HG03558 (cell line): ENCODE results near the gene LANCL2.
"Not testable (repeated sequence)": the region's sequence is repeated elsewhere in the genome, so short reads cannot be mapped to it uniquely, and the experiment has no call there.

Experiments
- ATAC-seq: cut with Tn5 transposase; IDR thresholded peaks from one replicate; pipeline ENCODE4 v1.9.1; 2021; ENCODE audit warnings: moderate number of reproducible peaks; ENCODE audit not compliant: unreplicated experiment; ENCODE audit errors: extremely low read depth

Gene LANCL2

DNA sequence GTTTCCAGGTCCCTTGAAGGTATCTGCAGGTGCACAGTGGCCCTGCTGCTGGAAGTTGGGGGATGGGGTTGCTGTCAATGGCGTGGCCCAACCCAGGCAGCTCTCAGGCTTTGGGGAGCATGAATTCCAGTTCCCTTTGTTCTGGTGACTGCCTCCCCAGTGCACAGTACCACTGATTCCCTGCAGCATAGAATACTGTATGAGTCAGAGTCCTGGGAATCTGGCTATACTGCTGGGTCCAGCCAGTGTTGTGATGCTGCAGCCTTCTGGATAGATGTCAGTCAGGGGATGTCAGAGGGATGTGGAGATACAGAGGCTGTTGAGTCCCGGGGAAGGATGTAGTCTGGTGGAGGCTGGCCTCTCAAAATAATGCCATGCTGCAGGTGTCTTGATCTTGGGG lies 99.3 kb downstream of the LANCL2 start:
- no peak for ATAC-seq

DNA sequence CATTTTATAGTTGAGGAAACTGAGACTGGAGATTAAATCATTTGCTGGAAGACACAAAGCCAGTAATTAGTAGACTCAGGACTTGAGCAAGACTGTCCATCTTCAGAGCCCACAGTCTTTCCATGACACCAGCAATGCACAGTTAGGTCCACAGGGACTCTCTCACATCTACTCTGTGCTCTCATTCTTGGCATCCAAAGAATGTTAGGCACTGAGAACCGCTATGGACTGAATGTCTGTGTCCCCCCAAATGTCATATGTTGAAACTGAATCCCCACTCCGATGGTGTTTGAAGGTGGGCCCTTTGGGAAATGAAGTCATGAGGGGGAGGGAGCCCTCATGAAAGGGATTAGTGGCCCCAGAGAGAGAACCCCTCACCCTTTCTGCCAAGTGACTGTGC lies 100.6 kb downstream of the LANCL2 start:
- ATAC-seq: no peak

DNA sequence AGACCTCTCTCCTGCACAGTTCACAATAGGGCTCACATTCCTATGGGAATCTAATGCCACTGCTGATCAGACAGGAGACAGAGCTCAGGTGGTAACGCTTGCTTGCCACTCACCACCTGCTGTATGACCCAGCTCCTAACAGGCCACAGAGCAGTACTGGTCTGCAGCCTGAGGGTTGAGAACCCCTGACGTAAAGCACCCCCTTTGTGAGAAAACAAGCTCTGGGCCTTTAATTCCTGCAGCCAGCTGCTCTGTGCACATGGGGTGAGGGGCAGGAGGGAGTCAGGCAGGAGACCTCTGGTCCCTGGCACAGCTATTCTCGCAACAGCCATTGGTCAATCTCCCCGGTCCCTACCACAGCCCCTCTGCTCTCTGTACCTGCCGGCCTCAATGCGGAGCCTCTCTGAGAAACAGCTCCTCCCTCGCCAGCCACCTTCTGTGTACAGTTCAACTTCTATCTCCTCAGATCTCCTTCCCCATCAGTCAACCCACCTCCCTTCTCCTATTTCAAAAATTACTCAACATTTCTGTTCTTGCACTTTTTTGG lies 102.0 kb downstream of the LANCL2 start:
- no peak for ATAC-seq

DNA sequence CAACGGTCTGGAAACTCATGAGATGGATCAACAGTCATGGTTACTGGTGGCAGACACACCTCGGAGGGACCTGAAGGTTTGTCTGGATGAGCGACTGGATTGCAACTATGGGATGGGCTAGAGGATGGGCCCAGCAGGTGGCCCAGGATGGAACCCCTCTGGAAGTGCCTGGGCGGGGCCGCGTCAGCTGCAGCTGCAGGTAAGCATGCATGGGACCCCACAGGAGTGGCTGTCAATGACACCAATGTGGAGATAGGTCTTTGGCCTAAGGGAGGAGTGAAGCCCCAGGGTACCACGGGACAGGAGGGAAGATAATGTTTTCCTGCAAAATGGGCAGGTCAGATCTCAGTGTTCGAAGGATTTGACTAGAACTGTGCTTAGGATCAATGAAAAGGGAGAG lies 103.4 kb downstream of the LANCL2 start:
- ATAC-seq: no peak

DNA sequence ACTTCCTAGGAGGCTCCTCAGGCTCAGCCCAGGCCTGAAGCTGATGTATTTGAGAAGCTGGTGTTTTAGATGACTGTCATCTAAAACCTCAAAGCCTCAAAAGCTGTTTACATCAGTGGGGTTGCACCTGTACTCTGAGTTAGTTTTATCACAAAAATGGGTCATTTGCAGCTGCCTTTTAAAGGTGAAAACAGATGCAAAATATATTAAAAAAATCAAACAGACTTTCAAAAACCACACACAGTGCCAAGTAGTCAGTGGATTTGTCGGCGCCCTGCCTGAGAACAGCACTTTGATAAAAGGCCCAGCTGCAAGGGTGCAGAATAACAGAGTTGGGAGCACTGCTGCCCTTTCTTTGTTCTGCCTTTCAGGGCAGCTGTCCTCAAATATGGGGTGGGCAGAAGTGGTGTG lies 104.1 kb downstream of the LANCL2 start:
- ATAC-seq: no peak

DNA sequence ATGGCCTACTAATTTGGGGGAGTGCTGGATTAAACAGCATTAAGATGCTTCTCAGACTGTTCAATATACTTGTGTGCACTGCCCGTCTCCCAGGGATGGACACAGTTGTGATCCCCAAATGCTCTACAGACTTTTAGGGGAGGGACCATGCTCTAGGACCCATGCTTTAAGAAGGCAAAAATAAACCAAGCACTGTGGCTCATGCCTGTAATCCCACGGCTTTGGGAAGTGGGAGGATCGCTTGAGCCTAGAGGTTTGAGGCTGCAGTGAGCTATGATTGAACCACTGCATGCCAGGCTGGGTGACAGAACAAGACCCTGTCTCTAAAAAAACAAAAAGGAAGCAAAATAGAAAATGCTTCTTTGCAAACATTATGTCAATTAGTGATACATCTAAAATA lies 104.6 kb downstream of the LANCL2 start:
- no peak for ATAC-seq

DNA sequence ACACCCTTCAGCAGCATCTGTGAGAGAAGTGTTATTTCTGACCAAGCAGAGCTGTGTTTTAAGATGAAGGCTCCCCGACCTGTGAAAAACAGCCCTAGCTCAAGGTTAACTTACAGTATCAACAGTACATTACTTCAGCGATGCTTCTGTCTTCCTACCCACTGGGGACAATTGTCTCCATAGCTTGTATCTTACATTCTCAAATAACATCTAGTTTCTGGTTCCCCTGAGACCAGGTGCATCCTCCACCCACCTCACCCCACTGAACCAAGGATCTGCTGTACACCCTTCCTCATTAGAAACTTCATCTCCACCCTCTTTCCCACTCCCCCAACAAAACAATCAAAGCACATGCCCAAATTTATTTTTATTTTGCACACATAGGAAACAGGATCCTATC lies 105.1 kb downstream of the LANCL2 start:
- no peak for ATAC-seq

DNA sequence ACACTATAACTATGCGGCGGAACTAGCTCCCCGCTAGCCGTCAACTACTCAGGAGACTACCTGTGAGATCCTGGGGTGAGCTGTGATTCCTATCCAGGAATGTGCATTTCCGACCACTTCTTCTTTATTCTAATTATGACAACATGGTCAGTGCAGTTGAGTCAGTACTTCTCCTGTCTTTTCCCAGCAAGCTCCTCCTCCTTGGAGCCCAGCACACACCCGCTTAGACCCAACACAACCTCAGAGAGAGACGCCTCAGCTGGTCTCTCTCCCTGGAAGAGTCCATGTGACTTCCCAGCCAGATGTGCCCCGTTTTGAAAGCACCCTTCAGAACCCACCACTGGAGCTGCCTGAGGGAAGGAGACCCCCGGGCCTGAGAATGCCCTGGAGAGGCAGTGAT lies 106.5 kb downstream of the LANCL2 start:
- ATAC-seq: not testable (repeated sequence)

DNA sequence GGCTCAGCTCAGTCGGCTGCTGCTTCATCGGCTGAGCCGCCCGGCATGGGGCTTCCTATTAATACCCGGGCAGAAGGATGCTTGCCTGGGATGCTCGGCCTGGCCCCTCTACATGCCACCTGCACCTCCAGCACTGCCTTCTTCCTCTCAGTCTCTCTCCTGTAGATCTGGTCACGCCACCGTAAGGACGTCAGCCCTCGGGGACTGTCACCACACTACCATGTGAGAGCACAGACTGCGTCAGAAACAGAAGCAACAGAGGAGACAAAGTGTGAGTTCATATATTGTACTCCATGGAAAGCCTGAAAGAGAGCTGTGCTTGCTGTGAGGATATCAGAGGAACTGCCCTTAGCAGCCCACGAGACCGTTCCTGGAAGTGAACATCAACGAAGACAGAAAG lies 107.3 kb downstream of the LANCL2 start:
- not testable (repeated sequence) for ATAC-seq

DNA sequence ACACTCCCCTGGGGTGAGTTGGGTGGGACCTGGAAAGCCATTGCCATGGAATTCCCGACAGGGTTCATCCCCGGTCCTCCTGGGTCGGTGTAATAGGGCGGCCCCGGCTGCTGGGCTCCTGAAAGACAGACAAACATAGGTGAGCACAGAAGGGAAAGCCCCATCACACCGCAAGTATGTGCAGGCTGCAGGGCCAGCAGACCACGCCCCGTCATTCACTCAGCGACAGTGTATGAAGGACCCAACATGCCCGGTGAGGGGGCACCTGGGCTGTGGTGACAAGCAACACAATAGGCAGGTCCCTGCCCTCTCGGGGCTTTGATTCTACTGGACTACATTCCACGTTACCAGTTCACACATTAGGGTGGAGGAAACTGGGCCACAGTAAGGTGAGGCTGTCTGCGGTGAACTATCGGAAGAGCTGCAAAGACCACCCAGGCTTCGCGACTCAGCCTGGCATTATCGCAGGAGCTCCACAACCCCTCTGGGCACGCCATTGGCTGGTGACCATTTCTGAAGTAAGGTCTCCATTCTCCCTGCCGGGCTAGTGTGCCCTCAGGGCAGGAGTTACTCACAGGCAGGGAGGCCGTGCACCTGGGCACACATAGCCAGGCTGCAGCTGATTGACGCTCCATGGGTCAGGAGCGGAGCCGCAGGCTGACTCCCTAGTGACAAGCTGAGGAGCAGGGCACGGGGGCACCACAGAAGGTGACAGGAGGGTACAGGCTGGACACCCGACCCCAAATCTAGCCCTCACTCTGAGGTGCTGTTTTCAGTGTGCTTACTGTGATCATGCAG lies 108.0 kb downstream of the LANCL2 start:
- no peak for ATAC-seq

DNA sequence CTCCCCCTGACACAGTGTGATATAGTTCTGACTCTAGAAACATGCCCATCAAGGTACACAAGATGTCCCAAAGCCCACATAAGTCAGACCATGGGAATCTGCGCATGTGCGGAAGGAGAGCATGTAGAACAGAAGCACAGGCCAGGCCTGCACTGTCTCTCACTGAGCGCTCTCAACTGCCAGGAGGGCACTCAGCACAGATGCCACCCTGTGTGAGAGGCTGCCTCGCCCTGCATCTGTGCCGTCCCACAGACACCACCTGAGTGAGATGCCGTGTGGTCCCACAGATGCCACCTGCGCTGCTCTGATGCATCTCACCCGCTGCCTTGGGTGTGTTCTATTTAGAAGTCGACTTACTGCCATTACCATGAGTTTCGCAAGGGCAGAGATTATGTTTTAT lies 108.8 kb downstream of the LANCL2 start:
- no peak for ATAC-seq

DNA sequence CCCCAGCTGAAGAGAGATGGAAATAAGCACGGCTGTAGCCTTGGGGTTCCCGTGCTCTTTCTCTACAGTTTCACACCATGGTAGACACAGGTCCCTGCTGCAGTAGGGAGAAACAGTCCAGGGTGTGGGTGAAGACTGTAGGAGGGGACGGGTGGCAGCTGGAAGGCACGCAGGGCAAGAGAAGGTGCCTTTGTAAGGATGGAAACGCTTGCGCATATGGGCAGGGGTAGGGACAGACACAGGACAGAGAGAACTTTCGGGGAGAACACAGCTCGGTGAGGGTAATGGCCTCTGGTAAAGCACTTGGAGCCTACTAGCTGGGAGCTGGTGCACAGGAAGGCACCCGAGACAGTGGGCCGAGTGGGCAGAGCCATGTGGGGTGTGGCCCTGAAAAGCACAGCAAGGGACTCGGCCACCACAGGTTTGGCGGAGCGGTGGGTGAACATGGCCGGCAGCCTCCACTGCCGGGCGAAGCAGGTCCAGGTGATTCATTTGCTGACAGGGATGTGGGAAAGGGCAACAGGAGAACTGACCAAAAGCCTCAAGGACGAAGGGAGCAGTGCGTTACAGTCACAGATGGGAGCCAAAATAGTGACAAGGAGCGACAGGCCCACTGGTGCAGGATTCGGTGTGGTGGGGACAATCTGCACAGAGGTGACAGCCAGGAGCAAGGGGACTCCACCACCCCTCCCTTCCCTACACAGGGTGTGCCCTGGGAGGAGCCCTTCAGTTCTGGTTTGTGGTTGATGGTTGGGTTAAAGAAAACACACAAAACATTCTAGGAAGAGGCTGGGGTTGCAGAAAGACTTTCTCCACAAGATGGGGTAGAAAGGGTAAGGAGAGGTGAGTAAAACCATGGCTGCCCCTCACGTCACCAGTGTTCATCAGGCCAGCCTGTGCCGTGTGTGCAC lies 110.1 kb downstream of the LANCL2 start:
- no peak for ATAC-seq

DNA sequence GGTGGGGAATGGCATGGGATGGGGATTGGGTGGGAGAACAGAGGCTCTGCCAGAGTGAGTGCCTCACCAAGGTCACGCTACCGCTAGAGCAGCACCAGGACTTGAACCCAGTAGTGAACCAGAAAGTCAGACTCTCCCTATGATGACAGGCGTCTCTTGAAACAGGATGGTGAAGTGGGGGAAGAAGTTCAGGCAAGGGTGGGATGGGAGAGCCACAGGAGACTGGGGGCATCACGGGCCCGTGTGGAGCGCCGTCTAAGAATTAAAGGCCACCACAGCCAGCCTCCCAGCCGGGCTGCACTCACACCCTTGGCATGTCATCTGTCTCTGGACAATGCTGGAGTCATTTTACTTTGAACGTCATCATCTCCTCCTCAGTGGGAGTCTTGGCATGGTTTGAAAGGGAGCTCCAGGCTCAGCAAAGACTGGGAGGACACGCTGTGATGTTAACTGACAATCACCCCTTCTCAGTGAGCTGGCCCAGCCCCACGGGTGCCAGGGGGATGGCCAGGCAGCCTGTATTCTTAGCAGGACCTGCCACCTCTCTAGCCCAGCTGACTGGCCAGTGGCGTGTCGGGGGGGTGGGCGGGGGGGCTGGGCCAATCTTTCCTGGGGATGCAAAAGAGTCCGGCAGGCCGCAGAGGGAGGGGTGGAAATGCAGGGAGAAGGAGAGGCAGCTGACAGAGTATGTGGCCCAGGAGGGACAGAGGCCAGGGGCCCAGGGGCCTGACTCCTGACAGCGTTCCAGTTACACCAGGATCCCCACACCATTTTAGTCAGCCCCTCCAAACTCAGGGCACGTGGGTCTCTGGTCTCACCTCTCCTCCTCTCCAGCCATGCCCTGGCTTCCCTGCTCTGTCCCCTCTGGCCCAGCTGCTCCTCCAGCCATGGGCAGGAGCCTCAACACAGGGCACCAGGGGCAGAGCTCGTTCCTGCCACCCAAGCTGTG lies 111.0 kb downstream of the LANCL2 start:
- ATAC-seq: no peak

DNA sequence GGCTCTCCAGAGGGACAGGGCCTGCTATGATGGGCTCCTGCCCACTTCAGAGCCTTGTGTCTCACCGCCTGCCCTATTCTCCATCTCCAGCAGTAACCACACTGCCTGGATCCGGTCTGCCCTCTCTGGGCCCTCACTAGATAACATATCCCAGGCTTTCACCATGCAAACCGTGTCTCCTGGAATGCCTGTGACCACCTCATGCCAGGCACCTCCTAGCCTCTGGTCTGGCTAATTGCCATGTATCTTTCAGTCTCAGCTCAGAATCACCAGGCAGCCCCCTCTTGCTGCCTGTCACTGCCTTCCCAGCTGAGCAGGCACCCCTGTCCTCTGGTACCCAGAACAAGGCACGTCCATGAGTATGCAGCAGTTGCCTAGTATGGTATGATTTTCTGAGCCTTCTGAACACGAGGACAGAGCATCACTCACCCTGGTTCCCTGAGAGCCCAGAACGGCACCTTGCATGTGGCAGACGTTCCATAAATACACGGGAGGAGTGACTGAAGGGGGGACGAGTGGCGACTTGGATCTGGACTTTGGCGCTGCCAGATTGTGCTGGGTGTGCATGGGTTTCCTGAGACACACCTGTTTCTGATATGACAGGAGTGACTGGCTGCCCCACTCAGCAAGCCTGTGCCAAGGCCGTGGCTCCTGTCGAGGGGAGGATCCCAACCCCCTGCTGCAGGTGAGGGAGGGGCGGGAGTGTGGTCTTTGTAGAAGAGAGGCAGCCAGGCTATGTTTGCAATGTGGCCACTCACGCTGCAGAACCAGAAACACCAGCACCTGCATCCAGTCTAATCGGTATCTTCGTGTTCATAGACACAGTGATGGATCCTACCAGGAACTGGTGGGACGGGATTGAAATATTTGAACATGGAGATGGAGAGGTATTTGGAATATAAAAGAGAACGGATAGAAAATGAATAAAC lies 112.0 kb downstream of the LANCL2 start:
- ATAC-seq: no peak

DNA sequence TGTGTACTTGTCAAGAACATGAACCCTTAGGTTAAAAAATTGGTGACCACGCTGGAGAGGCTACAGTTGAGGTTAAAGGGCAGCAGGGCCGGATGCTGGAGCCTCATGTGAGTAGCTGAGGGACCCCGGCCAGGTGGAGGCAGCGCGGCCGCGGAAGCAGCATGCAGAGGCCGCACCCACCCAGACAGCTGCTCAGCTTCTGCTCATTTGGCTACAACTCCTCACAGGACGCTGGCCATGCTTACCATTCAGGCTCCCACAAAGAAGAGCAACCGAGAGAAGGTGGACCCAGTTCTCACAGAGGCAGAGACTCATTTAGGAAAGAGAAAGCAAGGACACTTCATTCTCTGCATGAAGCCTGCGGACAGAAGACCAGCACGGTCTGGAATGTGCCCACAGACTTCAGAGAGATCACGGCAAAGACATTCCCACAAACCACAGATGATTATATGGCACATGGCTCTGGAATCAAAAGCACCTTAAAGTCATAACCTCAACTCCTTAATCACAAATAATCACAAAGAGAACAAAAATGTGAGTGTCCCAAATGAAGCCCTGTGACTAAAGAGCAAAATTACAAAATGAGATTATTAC lies 112.7 kb downstream of the LANCL2 start:
- ATAC-seq: no peak

DNA sequence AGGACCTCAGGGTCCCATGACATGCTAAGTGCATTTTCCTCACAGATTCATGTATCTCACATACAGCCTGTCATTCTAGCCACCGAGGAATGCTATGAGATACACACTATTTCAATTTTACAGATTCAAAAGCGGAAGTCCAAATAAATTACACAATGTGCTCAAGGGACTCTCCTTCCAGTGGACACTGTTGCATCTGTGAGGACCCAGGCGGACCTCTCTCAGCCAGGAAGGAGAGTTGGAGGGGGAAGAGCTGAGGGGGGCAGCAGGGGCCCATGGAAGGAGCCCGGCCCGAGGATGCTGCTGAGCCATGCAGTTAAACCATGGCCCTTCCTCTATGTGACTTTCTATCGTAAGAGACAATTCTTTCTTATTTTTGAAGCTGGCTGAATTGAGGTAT lies 113.6 kb downstream of the LANCL2 start:
- ATAC-seq: no peak

DNA sequence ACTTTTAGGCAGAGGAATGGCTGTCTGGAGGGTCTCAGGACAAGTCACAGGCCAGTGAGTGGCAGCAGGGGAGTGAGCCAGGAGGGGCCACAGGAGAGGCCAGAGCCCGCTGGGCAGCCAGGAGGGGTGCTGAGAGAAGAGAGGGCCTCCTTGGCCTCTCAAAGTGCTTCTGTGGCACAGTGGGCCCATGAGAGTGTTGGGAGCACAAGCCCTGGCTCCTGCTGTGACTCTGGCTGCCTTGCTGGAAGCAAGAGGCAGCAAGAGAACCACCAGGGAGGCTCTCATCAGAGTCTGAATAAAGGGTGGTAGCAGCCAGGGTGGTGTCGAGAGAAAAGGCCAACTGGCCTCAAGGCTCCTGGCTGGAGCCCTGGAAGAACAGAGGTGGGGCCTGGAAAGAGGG lies 116.0 kb downstream of the LANCL2 start:
- no peak for ATAC-seq

DNA sequence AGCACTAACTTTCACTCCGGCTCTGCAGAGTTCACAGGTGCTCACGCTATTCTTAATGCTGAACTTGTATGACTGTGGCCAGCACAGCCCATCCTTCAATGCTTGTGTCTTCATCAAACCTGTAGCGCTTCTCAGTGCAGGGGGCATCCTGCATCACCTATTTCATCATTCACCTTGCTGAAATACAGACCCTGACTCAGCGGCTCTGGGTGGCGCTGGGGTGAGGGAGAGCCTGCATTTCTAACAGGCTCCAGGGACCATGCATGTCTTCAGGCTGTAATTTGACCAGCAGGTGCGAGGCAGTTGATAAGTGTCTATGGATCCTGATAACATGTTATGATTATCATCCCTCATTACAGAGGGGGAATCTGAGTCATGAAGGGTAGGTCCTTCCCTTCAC lies 117.9 kb downstream of the LANCL2 start:
- ATAC-seq: no peak
